GM21381 (cell line): ENCODE data around the gene CHSY1.
"Not testable (repeated sequence)": the region's sequence is repeated elsewhere in the genome, so short reads cannot be mapped to it uniquely, and the experiment has no call there.

ENCODE experiments used
- ATAC-seq: cut with Tn5 transposase; IDR thresholded peaks from one replicate; pipeline ENCODE4 v1.9.1; 2021; ENCODE audit warnings: mild to moderate bottlenecking, moderate library complexity; ENCODE audit not compliant: unreplicated experiment

The CHSY1 gene

GRCh38 chr15:101246391-101246790, 5.5 kb downstream of the CHSY1 start:
- no peak for ATAC-seq

GRCh38 chr15:101244889-101245668, 6.8 kb downstream of the CHSY1 start:
- ATAC-seq: no peak

- no peak for ATAC-seq
These were observed 7.6 kb downstream of the CHSY1 start for GRCh38 chr15:101244036-101244781.

- no peak for ATAC-seq
These were observed 8.4 kb downstream of the CHSY1 start for GRCh38 chr15:101243420-101243819.

- no peak for ATAC-seq
These were observed 8.9 kb downstream of the CHSY1 start for GRCh38 chr15:101242999-101243336.

- peak; percentile 75 for ATAC-seq
These were observed 9.5 kb downstream of the CHSY1 start for GRCh38 chr15:101242160-101242998.

- no peak for ATAC-seq
These were observed 11.5 kb downstream of the CHSY1 start for GRCh38 chr15:101240358-101240757.

- ATAC-seq: no peak
These were observed 12.1 kb downstream of the CHSY1 start for GRCh38 chr15:101239724-101240136.

GRCh38 chr15:101237251-101237650, 14.6 kb downstream of the CHSY1 start:
- no peak for ATAC-seq

GRCh38 chr15:101233651-101234280, 18.1 kb downstream of the CHSY1 start:
- ATAC-seq: no peak

- ATAC-seq: no peak
These were observed 19.2 kb downstream of the CHSY1 start for GRCh38 chr15:101232677-101233076.

GRCh38 chr15:101228313-101228712, 23.5 kb downstream of the CHSY1 start:
- no peak for ATAC-seq

- no peak for ATAC-seq
These were observed 26.2 kb downstream of the CHSY1 start for GRCh38 chr15:101225658-101226057.

- no peak for ATAC-seq
These were observed 29.9 kb downstream of the CHSY1 start for GRCh38 chr15:101221902-101222301.

- no peak for ATAC-seq
These were observed 31.8 kb downstream of the CHSY1 start for GRCh38 chr15:101220060-101220459.

GRCh38 chr15:101219441-101219840, 32.4 kb downstream of the CHSY1 start:
- ATAC-seq: no peak

- ATAC-seq: no peak
These were observed 34.4 kb downstream of the CHSY1 start for GRCh38 chr15:101217446-101217845.

GRCh38 chr15:101216100-101216499, 35.7 kb downstream of the CHSY1 start:
- no peak for ATAC-seq

- no peak for ATAC-seq
These were observed 36.2 kb downstream of the CHSY1 start for GRCh38 chr15:101215681-101216080.

GRCh38 chr15:101214435-101215097, 37.3 kb downstream of the CHSY1 start:
- not testable (repeated sequence) for ATAC-seq
